Measurements from ENCODE around the gene DHDH.
"Not testable (repeated sequence)": the region's sequence is repeated elsewhere in the genome, so short reads cannot be mapped to it uniquely, and the experiment has no call there.

Gene DHDH

DNA sequence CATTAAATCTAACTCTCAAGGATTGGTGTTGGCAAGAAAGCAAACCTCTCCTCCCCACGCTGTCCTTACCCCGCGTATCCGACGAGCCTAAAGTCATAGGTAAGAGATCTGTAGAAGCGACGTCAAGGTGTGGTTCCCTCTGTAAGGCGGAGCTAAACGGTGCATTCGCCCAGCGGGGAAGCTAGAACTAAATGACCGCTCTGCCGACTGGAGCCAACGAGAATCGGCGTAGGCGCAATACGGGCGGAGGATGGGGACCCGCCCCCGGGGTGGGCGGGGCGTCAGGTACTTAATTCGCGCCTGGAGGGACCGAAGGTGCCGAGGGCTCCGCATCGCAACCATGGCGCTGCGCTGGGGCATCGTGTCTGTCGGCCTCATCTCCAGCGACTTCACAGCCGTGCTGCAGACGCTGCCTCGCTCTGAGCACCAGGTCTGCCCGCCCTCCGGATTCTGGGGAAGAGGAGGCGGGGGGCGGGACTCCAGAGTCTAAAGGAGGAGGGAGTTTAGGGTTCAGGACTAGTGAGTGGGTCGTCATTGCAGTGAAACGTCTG, at the start of gene DHDH:
Gene DHDH (plus strand): TSS at position 318 of the 551 bp plus-strand sequence. CDS start 23 bp downstream, at position 341.
- DNase-seq (ENCODE audit: low read depth in 2 of 2), result peak; percentile 65 to 71

DNA sequence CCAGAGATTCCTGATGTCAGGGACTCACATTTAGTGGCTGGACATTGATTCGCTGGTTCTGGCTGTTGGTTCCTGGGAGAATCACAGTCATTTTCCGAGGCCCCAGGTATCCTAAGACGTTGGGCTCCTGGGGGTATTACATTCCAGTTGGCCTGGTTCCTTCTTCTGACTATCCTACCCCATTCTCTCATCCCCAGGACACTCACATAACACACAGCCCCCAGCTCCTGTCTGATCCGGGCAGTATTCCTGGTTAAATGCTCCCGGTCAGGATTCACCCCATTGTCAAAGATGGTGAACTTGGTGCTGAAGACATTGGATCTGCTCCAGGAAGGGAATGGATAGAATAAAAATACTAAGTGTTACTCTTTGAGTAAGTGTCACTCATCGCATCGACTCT, 49.8 kb upstream of the DHDH start:
- DNase-seq (ENCODE audit: low read depth in 2 of 2), result no peak

DNA sequence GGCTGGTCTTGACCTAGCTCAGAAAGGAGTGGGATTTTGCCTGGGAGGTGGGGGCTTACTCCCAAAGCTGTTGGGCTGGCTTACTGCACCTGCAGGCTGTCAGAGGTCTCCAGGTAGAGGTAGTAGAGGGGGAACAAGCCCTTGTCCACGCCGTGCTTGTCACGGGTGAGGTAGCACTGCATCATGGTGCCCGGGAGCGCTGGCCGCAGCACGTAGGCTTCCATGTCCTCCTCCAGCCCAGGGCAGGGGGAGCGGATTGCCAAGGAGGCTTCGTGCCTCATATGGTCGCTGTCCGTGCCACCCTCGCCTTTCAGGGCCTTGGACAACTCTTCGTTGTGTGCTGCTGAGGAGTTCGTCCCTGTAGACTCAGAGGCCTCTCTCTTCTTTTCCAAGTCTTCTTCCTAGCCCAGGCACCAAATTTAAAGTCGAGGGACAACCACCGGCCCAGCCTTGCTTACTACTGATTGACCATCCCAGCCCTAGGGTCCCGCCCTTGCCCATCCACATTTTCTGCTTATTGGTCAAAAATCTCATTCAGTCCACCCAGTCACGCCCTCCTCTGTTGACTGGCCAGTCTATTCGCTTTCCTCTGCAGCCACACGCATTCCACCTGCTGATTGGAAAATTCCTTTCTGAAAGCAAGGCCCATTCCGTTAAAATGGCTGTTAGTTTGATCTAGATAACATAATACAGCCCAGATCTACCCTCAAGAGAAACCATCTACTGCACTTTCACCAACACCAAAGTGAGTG, 45.5 kb upstream of the DHDH start:
- DNase-seq (ENCODE audit: low read depth in 2 of 2), result no peak

DNA sequence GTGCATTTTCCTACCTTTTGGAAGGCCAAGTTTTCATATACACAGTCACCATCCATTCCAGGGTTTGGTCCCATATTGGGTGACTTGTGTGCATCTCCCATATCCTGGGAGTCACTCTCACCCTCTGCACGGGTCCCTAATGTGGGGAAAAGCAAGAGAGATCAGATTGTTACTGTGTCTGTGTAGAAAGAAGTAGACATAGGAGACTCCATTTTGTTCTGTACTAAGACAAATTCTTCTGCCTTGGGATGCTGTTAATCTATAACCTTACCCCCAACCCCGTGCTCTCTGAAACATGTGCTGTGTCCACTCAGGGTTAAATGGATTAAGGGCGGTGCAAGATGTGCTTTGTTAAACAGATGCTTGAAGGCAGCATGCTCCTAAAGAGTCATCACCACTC, 44.0 kb upstream of the DHDH start:
- not testable (repeated sequence) for DNase-seq (ENCODE audit: low read depth in 2 of 2)

DNA sequence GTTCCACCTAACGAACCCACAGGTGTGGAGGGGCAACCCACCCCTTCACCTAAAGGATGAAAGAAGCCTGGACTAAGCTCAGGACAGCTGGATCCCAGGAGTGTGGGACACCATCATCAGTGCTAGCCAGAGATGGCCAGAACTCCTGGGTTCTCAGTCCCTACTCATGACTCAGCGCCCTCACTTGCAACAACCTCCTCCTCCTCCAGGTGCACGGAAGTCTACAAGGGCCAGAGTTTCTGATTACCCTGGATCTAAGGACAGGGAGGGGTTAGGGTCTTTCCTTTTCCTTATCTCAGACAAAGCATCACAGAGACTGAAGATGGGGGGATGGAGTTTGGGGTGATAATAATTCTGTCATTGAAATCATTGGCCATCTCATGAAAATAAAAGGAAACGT, 42.9 kb upstream of the DHDH start:
- no peak for DNase-seq (ENCODE audit: low read depth in 2 of 2)

DNA sequence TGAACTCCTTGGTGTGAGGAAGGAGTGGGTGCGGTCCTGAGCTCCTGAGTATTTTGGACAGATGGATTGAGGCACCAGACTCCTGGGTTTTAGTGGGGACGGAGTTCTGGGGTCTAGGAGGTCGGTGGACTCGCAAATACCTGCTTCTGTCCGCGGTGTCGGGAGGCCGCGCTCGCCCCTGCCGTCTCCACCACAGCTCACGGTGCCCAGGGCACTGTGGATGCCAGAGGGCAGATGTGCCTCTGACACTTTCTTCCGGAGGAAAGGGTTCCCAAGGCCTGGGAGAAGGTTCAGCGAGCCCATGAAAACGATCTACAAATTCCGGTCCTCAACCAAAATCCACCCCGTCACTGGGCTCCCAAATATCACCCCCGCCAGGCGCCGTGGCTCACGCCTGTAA, 38.3 kb upstream of the DHDH start:
- no peak for DNase-seq (ENCODE audit: low read depth in 2 of 2)

DNA sequence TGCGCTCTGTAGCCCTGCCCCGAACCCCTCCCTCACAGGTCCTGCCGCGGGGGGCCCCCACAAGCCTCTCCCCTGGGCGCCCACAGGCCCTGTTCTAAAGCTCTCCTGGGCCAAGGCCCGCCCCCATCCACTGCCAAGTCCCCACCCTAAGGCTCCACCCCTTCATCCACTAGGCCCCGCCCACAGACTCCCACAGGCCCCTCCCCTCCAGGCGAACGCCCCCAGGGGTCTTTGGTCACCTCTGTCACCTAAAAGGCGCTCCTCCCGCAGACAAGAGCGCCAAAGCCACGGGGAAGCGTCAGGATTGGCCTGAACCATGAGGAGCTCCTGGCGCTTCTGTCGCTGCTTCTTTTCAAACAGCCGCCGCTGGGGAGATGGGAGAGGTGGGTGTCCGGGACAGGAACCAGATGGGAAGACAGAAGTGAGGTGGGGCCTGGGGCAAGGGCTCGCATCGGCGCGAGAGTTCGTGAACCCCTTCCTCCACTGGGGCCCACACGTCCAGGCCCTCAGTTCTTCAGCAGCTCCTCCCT, 37.2 kb upstream of the DHDH start:
- DNase-seq (ENCODE audit: low read depth in 2 of 2), result no peak

DNA sequence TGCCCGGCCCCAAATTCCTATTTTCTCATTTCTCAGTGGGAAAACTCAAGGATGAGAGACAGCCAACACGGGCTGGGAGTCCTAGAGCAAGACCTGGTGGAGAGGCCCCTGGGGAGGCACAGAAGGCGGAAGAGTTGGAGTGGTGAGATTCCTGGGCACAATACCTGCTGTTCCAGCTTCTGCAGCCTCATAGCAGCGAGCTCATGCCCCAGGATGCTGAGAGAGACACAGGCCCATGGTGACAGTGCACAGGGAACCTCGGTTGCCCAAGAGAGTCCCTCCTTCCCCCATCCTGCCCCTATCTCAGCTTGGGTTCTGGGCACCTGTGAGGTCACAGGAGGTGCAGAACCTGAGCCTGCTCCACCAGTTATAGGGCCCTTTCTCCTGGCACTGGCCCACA, 36.3 kb upstream of the DHDH start:
- no peak for DNase-seq (ENCODE audit: low read depth in 2 of 2)

DNA sequence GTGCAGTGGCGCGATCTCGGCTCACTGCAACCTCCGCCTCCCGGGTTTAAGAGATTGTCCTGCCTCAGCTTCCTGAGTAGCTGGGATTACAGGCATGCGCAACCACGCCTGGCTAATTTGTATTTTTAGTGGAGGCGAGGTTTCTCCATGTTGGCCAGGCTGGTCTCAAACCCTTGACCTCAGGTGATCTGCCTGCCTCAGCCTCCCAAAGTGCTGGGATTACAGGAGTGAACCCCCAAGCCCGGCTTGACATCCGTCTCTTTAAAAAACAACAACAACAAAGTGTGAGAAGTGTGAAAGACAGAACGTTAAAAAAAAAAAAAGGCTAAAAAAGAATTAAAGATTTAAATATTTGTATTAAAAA, 34.1 kb upstream of the DHDH start:
- DNase-seq (ENCODE audit: low read depth in 2 of 2), result not testable (repeated sequence)

DNA sequence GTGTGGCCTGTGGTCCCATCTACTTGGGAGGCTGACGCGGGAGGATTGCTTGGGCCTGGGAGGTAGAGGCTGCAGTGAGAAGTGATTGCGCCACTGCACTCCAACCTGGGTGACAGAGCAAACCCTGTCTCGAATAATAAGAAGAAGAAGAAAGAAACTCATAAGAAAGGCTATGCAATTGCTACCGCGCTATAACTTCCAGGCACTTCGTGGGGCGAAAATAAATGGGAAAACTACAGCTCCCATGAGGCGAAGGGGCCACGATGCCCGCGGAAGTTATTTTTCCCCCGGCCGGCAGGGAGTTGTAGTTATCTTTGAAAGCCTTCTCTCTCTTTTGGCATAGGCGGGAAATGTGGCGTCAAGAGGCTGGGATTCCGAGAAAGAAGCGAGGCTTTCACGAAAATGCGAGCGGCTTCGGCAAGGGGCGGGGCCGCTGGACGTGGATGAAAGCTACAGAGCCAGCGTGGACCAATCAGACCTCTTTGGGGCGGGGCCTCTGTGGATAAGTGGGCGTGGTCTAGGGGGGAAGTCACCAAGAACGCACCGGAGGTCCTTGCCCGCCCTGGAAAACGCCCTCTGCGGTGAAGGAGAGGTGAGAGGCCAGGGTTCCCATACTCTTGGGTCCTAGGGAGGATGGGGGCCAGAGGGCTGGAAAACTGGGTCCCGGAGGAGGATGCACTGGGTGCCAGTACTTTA, 33.6 kb upstream of the DHDH start, which contains the start of gene NUCB1:
Gene NUCB1 (plus strand): TSS at position 532 of the 696 bp plus-strand sequence. CDS start 485 bp downstream, outside the sequence.
- peak; percentile 96 to 98 for DNase-seq (ENCODE audit: low read depth in 2 of 2)

DNA sequence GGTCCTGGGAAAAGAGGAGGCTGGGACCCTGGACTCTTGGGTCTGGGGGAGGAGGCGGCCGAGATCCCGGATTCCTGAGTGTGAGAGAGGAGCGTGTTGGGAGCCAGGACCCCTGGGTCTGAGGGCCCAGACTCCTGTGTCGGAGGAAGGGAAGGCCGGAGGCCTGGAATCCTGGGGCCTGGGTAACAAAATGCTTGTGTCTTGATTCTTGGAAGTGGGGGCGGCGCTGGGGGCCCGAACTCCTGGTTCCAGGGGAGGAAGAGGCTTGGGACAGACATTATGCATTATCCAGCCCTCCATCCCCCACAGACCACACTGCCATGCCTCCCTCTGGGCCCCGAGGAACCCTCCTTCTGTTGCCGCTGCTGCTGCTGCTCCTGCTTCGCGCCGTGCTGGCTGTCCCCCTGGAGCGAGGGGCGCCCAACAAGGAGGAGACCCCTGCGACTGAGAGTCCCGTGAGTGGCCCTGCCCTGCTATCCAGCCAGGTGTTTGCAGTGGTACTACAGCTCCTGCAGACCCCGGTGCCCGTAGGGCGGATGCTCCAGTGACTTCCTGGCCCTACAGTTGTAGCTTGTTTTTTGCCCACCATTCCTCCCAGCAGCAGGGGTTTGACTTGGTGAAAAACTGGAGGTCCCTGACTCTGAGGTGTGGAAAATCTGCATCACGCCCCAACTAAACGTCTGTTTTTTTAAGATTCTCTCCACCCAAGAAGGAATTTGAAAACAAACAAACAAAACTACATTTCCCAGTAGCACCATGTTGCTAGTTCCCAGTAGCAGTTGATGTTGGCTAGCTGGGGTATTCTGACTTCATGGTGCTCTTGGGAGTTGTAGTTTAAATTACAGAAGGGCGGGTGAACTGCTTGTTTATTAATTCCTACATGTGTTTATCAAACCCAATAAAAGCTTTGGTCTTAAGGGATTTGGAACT, 32.8 kb upstream of the DHDH start:
- no peak for DNase-seq (ENCODE audit: low read depth in 2 of 2)

DNA sequence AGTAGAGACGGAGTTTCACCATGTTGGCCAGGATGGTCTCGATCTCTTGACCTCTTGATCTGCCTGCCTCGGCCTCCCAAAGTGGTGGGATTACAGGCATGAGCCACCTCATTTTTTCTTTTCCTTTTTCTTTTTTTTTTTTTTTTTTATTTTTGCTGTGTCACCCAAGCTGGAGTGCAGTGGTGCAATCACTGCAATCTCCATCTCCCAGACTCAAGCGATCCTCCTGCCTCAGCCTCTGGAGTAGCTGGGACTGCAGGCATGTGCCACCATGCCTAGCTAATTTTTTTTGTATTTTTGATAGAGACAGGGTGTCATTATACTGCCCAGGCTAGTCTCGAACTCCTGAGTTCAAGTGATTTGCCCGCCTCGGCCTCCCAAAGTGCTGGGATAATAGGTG, 31.2 kb upstream of the DHDH start:
- DNase-seq (ENCODE audit: low read depth in 2 of 2), result not testable (repeated sequence)

DNA sequence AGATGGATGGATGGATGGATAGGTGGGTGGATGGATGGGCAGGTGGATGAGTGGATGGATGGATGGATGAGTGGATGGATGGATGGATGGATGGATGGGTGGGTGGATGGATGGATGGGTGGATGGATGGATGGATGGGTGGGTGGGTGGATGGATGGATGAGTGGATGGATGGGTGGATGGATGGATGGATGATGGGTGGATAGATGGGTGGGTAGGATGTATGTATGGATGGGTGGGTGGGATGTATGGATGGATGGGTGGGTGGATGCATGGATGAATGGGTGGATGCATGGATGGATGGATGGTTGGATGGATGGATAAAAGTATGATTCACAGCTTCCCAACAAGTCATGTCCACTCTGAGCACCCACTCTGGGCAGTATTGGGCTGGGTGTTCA, 29.7 kb upstream of the DHDH start:
- DNase-seq (ENCODE audit: low read depth in 2 of 2), result not testable (repeated sequence)

DNA sequence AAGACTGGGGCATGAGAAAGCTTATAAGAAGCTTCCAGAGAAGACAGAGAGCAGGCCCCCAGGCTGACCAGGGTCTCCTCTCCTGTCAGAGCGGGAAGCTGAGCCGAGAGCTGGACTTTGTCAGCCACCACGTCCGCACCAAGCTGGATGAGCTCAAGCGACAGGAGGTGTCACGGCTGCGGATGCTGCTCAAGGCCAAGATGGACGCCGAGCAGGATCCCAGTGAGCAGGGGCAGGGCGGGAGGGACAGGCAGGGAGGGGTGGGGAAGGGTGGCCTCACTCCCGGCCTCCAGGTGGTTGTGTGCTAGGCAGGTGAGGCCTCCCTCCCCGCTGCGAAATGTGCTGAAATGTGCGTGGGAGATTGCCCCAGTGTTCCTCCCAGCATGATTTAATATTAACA, 27.8 kb upstream of the DHDH start:
- DNase-seq (ENCODE audit: low read depth in 2 of 2), result no peak

DNA sequence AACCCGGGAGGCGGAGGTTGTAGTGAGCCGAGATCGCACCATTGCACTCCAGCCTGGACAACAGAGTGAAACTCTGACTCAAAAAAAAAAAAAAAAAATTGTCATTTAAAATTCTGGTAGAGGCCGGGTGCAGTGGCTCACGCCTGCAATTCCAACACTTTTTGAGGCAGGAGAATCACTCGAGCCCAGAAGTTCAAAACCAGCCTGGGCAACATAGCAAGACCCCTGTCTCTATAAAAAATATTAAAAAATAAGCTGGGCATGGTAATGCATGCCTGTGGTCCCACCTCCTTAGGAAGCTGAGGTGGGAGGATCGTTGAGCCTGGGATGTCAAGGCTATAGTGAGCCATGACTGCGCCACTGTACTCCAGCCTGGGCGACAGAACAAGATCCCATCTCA, 27.2 kb upstream of the DHDH start:
- DNase-seq (ENCODE audit: low read depth in 2 of 2), result no peak

DNA sequence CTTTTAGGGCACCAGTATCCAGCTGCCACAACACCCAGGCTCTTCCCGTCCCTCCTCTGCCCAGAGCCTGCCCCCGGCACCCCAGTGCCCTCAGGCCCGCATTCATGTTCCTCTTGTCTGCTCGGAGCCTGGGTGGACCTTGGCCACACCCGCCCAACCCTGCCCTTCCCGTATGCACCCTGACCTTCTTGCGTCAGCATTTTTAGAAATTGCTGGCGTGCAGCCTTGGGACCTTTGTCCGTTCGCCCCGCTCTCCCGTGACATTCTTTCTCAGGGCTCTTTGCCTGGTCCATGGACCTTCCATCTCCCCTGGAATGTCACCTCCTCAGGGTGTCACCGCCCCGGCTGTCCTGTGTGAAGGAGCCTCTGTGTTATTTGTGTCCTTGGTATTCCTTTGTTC, 25.8 kb upstream of the DHDH start:
- no peak for DNase-seq (ENCODE audit: low read depth in 2 of 2)

DNA sequence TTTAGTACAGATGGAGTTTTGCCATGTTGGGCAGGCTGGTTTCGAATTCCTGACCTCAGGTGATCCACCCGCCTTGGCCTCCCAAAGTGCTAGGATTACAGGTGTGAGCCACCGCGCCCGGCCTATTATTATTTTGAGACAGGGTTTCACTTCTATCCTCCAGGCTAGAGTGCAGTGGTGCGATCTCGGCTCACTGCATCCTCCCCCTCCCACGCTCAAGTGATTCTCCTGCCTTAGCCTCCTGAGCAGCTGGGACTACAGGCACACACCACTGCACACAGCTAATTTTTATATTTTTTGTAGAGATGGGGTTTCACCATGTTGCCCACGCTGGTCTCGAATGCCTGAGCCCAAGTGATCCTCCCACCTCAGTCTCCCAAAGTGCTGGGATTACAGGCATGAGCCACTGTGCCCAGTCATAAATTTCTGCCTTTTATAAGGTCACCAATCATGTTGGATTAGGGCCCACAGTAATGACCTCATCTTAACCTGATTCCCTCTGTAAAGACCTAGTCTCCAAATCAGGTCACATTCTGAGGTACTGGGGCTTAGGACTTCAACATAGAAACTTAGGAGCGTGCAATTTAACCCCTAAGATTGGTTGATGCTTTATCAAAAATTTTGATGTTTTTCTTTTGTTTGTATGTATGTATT, 23.9 kb upstream of the DHDH start:
- DNase-seq (ENCODE audit: low read depth in 2 of 2), result not testable (repeated sequence)

DNA sequence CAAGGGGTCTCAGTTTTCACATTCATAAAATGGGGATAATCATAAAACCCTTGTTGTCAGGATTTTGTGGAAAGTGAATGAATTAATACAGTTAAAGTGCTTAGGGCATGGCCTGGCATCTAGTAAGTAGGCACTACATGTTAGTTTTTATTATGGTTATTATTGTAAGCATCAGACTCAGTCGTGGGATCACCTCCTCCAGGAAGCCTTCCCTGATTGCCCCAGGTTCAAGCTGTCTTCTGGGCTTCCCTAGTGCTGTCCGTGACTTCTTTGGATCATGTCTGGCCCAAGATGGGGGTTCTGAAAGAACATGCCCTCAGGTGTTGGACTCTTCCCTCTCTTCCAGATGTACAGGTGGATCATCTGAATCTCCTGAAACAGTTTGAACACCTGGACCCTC, 22.7 kb upstream of the DHDH start:
- no peak for DNase-seq (ENCODE audit: low read depth in 2 of 2)

DNA sequence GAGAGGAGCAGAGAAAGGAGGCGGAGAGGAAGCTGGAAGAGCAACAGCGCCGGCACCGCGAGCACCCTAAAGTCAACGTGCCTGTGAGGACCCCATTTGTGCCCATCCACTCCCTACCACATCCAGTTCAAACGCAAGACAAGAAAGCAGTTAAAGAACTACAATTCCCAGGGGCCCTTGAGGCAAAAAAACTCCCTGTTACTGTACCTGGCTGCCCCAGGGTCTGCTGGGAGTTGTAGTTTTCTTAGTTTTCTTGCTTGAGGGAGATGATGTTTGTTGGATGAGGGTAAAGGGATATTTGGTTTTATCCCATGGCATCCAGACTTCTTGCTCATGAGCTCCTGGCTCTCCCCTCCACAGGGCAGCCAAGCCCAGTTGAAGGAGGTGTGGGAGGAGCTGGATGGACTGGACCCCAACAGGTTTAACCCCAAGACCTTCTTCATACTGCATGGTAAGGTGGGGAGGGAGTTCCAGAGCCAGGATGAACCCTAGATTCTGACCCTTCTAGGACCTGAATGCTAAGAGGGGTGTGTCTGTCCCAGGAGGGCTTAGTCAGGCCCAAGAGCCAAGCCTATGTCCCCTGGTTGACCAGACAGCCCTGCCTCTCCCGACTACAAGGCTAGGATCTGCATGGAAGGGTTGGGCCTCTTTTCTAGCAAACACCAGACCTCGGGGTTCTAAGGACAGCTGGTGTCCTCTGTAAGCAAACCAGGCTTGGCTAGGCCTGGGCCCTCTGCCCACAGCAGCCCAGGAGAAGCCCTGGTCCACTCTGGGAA, 20.2 kb upstream of the DHDH start:
- DNase-seq (ENCODE audit: low read depth in 2 of 2), result no peak

DNA sequence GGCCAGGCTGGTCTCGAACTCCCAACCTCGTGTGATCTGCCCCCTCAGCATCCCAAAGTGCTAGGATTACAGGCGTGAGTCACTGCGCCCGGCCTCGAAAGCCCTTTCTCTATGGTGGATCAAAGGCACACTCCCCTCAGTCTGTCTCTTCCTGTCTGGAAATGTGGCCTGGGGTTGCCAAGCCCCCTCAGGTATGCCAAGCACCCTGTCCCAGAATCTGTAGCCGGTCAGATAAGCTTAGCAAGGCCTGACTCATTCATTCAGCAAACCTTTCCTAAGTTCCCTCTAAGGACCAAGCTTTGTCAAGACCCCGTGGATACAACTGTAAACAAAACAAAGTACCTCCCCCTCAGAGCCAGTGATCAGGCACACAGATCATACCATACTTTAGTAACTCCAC, 19.3 kb upstream of the DHDH start:
- DNase-seq (ENCODE audit: low read depth in 2 of 2), result no peak
